ENCODE measurements around the gene YIF1B.
A peak's percentile ranks its signal among the peaks of the same experiment; 100 is the strongest.

Gene YIF1B

GRCh38 chr19:38318660-38319059 is 2.9 kb upstream of the YIF1B start:
- H3K9me3 ChIP-seq (ENCODE audit: severe bottlenecking): no peaks in the 10 kb centered on the region
- H3K27me3 ChIP-seq (ENCODE audit: insufficient read depth, poor library complexity, severe bottlenecking): no peaks in the 10 kb centered on the region
- TF ChIP-seq CTCF (IDR thresholded peaks at IDR 0.05; ENCODE audit: poor library complexity, severe bottlenecking): no peak
- no peak overlapping the region for H3K4me3 ChIP-seq (ENCODE audit: severe bottlenecking)
- H3K4me1 ChIP-seq (ENCODE audit: insufficient read depth, poor library complexity, severe bottlenecking): peaks cover 36% of the 10 kb centered on the region
- peaks cover 10% of the 10 kb centered on the region for H3K36me3 ChIP-seq (ENCODE audit: low read depth)
- DNase-seq (ENCODE audit: low spot score) (peak; percentile 73), ATAC-seq (ENCODE audit: low read depth) (no peak)
- H3K27ac ChIP-seq (ENCODE audit: poor library complexity, severe bottlenecking): peak overlapping the region; percentile 58

- ATAC-seq (ENCODE audit: low read depth) (no peak), DNase-seq (ENCODE audit: low spot score) (no peak)
- Histone ChIP-seq H3K9me3 (ENCODE audit: severe bottlenecking) (no peaks in the 10 kb centered on the region), H3K27me3 (ENCODE audit: insufficient read depth, poor library complexity, severe bottlenecking) (no peaks in the 10 kb centered on the region), H3K4me1 (ENCODE audit: insufficient read depth, poor library complexity, severe bottlenecking) (peaks cover 33% of the 10 kb centered on the region), H3K4me3 (ENCODE audit: severe bottlenecking) (no peak overlapping the region), H3K27ac (ENCODE audit: poor library complexity, severe bottlenecking) (no peak overlapping the region), H3K36me3 (ENCODE audit: low read depth) (peaks cover 2% of the 10 kb centered on the region; the same call in 1 of the 2 replicates)
- TF ChIP-seq CTCF (IDR thresholded peaks at IDR 0.05; ENCODE audit: poor library complexity, severe bottlenecking): no peak
Measured at GRCh38 chr19:38317104-38317612, 1.4 kb upstream of the YIF1B start.

GRCh38 chr19:38316477-38317067 is 825 bp upstream of the YIF1B start:
- TF ChIP-seq CTCF (IDR thresholded peaks at IDR 0.05; ENCODE audit: poor library complexity, severe bottlenecking): no peak
- ATAC-seq (ENCODE audit: low read depth) (no peak), DNase-seq (ENCODE audit: low spot score) (no peak)
- no peaks in the 10 kb centered on the region for H3K36me3 ChIP-seq (ENCODE audit: low read depth)
- H3K4me1 ChIP-seq (ENCODE audit: insufficient read depth, poor library complexity, severe bottlenecking): peaks cover 28% of the 10 kb centered on the region
- no peaks in the 10 kb centered on the region for H3K27me3 ChIP-seq (ENCODE audit: insufficient read depth, poor library complexity, severe bottlenecking)
- peak overlapping the region; percentile 57 for H3K27ac ChIP-seq (ENCODE audit: poor library complexity, severe bottlenecking)
- H3K9me3 ChIP-seq (ENCODE audit: severe bottlenecking): no peaks in the 10 kb centered on the region
- H3K4me3 ChIP-seq (ENCODE audit: severe bottlenecking): peak overlapping the region; percentile 50

GRCh38 chr19:38310986-38311385 is 4.8 kb downstream of the YIF1B start:
- Histone ChIP-seq H3K36me3 (ENCODE audit: low read depth) (peaks cover 18% of the 10 kb centered on the region), H3K4me3 (ENCODE audit: severe bottlenecking) (no peak overlapping the region), H3K9me3 (ENCODE audit: severe bottlenecking) (no peaks in the 10 kb centered on the region), H3K4me1 (ENCODE audit: insufficient read depth, poor library complexity, severe bottlenecking) (peaks cover 3% of the 10 kb centered on the region), H3K27me3 (ENCODE audit: insufficient read depth, poor library complexity, severe bottlenecking) (no peaks in the 10 kb centered on the region), H3K27ac (ENCODE audit: poor library complexity, severe bottlenecking) (no peak overlapping the region)
- DNase-seq (ENCODE audit: low spot score): no peak
- no peak for ATAC-seq (ENCODE audit: low read depth)
- TF ChIP-seq CTCF (IDR thresholded peaks at IDR 0.05; ENCODE audit: poor library complexity, severe bottlenecking): no peak

GRCh38 chr19:38310279-38310670 is 5.5 kb downstream of the YIF1B start:
- Histone ChIP-seq H3K36me3 (ENCODE audit: low read depth) (peaks cover 25% of the 10 kb centered on the region), H3K4me3 (ENCODE audit: severe bottlenecking) (no peak overlapping the region), H3K9me3 (ENCODE audit: severe bottlenecking) (no peaks in the 10 kb centered on the region), H3K27ac (ENCODE audit: poor library complexity, severe bottlenecking) (no peak overlapping the region), H3K4me1 (ENCODE audit: insufficient read depth, poor library complexity, severe bottlenecking) (peaks cover 7% of the 10 kb centered on the region), H3K27me3 (ENCODE audit: insufficient read depth, poor library complexity, severe bottlenecking) (no peaks in the 10 kb centered on the region)
- TF ChIP-seq CTCF (IDR thresholded peaks at IDR 0.05; ENCODE audit: poor library complexity, severe bottlenecking): no peak
- ATAC-seq (ENCODE audit: low read depth) (no peak), DNase-seq (ENCODE audit: low spot score) (no peak)

Data from RWPE2 (cell line).